Activated T-cell treated with anti-CD3 and anti-CD28 coated beads, Interleukin-2, amount 50 U/mL, for 4 hours (primary cell): ENCODE measurements around the gene HORMAD2. TPM values are rescaled to one million over a fixed set of nuclear protein-coding genes. Genes with fewer than 3 reads are reported as not detected.
"Not testable (repeated sequence)": the region's sequence is repeated elsewhere in the genome, so short reads cannot be mapped to it uniquely, and the experiment has no call there.

Experiments
- ATAC-seq, 2 donors: fragments of 200-7000 bp; cut with Tn5 transposase; one replicate each; pipeline ENCODE4 v1.10.0; 2021
- DNase-seq: peaks from one replicate; pipeline ENCODE4 v3.0.0-alpha.2; 2020
- H3K27me3 Mint-ChIP-seq: one replicate; pipeline ENCODE4 v1.8.0; 2021; ENCODE audit warnings: low read depth, mixed read lengths
- H3K36me3 Mint-ChIP-seq: one replicate; pipeline ENCODE4 v1.8.0; 2022; ENCODE audit warnings: mixed read lengths; ENCODE audit not compliant: insufficient read depth
- H3K4me1 Mint-ChIP-seq: one replicate; pipeline ENCODE4 v1.8.0; 2021; ENCODE audit warnings: low read depth, mixed read lengths
- H3K4me3 Mint-ChIP-seq: one replicate; pipeline ENCODE4 v1.8.0; 2021; ENCODE audit warnings: mild to moderate bottlenecking, moderate library complexity, mixed read lengths
- H3K9me3 Mint-ChIP-seq: one replicate; pipeline ENCODE4 v1.8.0; 2021; ENCODE audit warnings: mixed read lengths
- total RNA-seq, 3 donors: library from RNA; stranded (reverse); gene quantifications; one replicate each; pipeline ENCODE4 v1.2.1, GENCODE V29; 2021

HORMAD2 gene
- total RNA-seq, 3 donors from 2014 or later = not detected

DNA sequence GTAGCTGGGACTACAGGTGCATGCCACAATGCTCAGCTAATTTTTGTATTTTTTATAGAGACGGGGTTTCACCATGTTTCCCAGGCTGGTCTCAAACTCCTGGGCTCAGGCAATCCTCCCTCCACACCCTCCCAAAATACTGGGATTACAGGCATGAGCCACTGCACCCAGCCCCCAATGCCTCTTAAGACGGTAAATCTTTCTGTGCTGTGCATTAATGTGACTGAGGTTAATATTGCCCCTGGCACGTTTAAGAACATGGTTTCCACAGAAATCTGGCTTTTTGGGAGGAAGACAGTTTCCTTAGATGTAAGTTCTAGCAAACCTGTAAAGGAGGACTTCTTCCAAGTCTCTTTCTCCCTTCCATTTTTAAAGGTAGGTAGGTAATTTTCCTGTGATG is 6.1 kb upstream of the HORMAD2 start:
- H3K36me3 Mint-ChIP-seq = no peaks in the 10 kb centered on the region
- DNase-seq (no peak), ATAC-seq (no peak)
- peaks cover 12% of the 10 kb centered on the region for H3K4me1 Mint-ChIP-seq
- H3K4me3 Mint-ChIP-seq = no peak overlapping the region
- no peaks in the 10 kb centered on the region for H3K9me3 Mint-ChIP-seq
- H3K27me3 Mint-ChIP-seq = no peaks in the 10 kb centered on the region

DNA sequence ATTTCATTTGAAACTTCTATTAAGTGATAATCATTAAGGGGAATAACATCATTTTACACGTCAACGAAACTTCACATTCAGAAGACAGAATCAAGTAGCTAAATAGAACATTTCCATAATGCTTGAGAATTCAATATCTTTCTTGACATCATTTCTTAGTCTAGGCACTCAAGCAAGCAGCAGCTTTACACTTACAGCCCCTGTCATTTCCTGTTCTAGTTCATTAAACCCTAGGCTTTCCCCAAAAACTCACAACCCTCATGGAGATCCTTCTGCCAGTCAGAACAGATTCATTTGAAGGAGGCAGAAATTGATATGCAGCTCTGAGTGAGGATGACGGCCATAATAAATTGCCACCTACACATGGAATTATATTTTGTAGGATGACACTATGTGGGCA is 5.3 kb upstream of the HORMAD2 start:
- Mint-ChIP-seq H3K36me3 (no peaks in the 10 kb centered on the region), H3K9me3 (no peaks in the 10 kb centered on the region), H3K4me1 (peaks cover 13% of the 10 kb centered on the region)

GRCh38 chr22:30077279-30077880 is 2.9 kb upstream of the HORMAD2 start:
- no peak for ATAC-seq

More for the DNA sequence above, 5.3 kb upstream of the HORMAD2 start:
- DNase-seq (no peak), ATAC-seq (no peak)
- no peaks in the 10 kb centered on the region for H3K27me3 Mint-ChIP-seq
- no peak overlapping the region for H3K4me3 Mint-ChIP-seq

GRCh38 chr22:30078320-30079311 is 1.6 kb upstream of the HORMAD2 start:
- H3K4me1 Mint-ChIP-seq = peaks cover 13% of the 10 kb centered on the region
- peak overlapping the region; percentile 45 for H3K4me3 Mint-ChIP-seq
- no peaks in the 10 kb centered on the region for H3K27me3 Mint-ChIP-seq
- DNase-seq = no peak
- H3K9me3 Mint-ChIP-seq = peaks cover under 1% of the 10 kb centered on the region
- no peaks in the 10 kb centered on the region for H3K36me3 Mint-ChIP-seq
- ATAC-seq = peak; percentile 51 to 54

More at GRCh38 chr22:30077279-30077880, 2.9 kb upstream of the HORMAD2 start:
- Mint-ChIP-seq H3K27me3 (no peaks in the 10 kb centered on the region), H3K9me3 (no peaks in the 10 kb centered on the region), H3K4me1 (peaks cover 13% of the 10 kb centered on the region), H3K36me3 (no peaks in the 10 kb centered on the region), H3K4me3 (no peak overlapping the region)
- no peak for DNase-seq

GRCh38 chr22:30080805-30081204 is 541 bp downstream of the HORMAD2 start:
- Mint-ChIP-seq H3K27me3 (no peaks in the 10 kb centered on the region), H3K36me3 (no peaks in the 10 kb centered on the region), H3K9me3 (peaks cover 7% of the 10 kb centered on the region), H3K4me3 (no peak overlapping the region), H3K4me1 (peaks cover 14% of the 10 kb centered on the region)
- no peak for DNase-seq
- no peak for ATAC-seq

GRCh38 chr22:30086496-30086895 is 6.2 kb downstream of the HORMAD2 start:
- peaks cover 2% of the 10 kb centered on the region for H3K27me3 Mint-ChIP-seq
- H3K4me1 Mint-ChIP-seq = peaks cover 8% of the 10 kb centered on the region
- H3K4me3 Mint-ChIP-seq = no peak overlapping the region
- no peak for ATAC-seq
- H3K36me3 Mint-ChIP-seq = no peaks in the 10 kb centered on the region
- peaks cover 7% of the 10 kb centered on the region for H3K9me3 Mint-ChIP-seq
- no peak for DNase-seq

GRCh38 chr22:30087037-30087436 is 6.8 kb downstream of the HORMAD2 start:
- H3K27me3 Mint-ChIP-seq, ATAC-seq, H3K4me3 Mint-ChIP-seq, H3K36me3 Mint-ChIP-seq, H3K4me1 Mint-ChIP-seq, DNase-seq, H3K9me3 Mint-ChIP-seq: not testable (repeated sequence)

GRCh38 chr22:30087611-30088010 is 7.3 kb downstream of the HORMAD2 start:
- Mint-ChIP-seq H3K36me3 (no peaks in the 10 kb centered on the region), H3K4me1 (peaks cover 8% of the 10 kb centered on the region), H3K4me3 (no peak overlapping the region), H3K9me3 (peaks cover 7% of the 10 kb centered on the region), H3K27me3 (peaks cover 7% of the 10 kb centered on the region)
- DNase-seq (no peak), ATAC-seq (no peak)

DNA sequence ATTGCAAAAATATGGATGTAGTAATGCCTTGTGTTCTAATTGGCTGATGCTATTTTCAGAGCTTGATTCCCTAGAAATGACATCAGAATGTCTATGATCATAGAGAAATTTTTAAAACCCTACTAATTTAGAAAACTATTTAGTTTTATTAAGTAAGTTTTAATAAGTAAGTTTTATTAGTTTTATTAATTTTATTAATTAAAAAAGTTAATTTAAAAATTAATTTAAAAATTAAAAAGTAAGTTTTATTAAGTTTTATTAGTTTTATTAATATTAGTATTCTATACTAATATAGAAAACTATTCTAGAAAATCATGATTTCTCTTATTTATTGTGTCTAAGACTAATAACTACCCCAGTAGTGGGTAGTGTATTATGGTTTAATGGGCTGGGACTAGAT is 8.2 kb downstream of the HORMAD2 start:
- Mint-ChIP-seq H3K36me3 (no peaks in the 10 kb centered on the region), H3K27me3 (peaks cover 10% of the 10 kb centered on the region), H3K4me3 (no peak overlapping the region), H3K9me3 (peaks cover 7% of the 10 kb centered on the region), H3K4me1 (peaks cover 8% of the 10 kb centered on the region)
- no peak for ATAC-seq
- no peak for DNase-seq

DNA sequence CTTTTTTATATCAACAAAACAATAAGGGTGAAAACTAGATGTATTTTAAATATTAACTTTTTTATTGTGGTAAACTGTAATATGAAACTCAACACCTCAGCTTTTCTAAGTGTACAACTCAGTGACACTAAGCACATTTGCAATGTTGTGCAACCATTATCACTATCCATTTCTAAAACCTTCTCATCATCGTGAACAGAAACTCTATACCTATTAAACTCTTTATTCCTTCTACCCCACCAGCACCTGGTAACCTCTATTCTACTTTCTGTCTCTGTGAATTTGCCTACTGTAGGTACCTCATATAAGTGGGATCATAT is 9.4 kb downstream of the HORMAD2 start:
- no peaks in the 10 kb centered on the region for H3K9me3 Mint-ChIP-seq
- ATAC-seq (no peak), DNase-seq (no peak)
- H3K4me3 Mint-ChIP-seq = no peak overlapping the region
- no peaks in the 10 kb centered on the region for H3K36me3 Mint-ChIP-seq
- H3K27me3 Mint-ChIP-seq = peaks cover 10% of the 10 kb centered on the region
- H3K4me1 Mint-ChIP-seq = peaks cover 8% of the 10 kb centered on the region

GRCh38 chr22:30092686-30093085 is 12.4 kb downstream of the HORMAD2 start:
- Mint-ChIP-seq H3K4me1 (no peaks in the 10 kb centered on the region), H3K4me3 (no peak overlapping the region), H3K36me3 (no peaks in the 10 kb centered on the region), H3K27me3 (peaks cover 10% of the 10 kb centered on the region), H3K9me3 (no peaks in the 10 kb centered on the region)
- DNase-seq = no peak
- no peak for ATAC-seq

DNA sequence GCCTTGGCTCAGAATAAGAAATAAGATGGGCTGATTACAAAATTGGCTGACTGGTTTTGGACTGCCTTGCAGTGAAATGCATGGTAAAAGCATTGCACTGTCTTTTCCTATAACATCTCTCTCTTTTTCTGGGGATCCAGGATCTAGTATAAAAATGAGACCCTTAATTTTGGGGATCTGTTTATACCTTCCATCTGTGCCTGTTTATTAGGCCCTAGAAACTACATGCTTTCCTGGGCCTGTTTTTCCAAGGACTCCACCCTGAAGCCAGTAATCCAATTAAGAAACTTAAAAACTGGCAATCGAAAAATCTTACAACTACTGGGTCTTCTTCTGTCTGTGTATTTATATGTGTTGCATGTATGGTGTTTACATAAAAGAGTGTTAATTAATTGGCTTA is 14.5 kb downstream of the HORMAD2 start:
- peaks cover 10% of the 10 kb centered on the region for H3K27me3 Mint-ChIP-seq
- no peak overlapping the region for H3K4me3 Mint-ChIP-seq
- no peak for ATAC-seq
- H3K9me3 Mint-ChIP-seq = no peaks in the 10 kb centered on the region
- no peaks in the 10 kb centered on the region for H3K36me3 Mint-ChIP-seq
- H3K4me1 Mint-ChIP-seq = peaks cover 1% of the 10 kb centered on the region
- DNase-seq = no peak

DNA sequence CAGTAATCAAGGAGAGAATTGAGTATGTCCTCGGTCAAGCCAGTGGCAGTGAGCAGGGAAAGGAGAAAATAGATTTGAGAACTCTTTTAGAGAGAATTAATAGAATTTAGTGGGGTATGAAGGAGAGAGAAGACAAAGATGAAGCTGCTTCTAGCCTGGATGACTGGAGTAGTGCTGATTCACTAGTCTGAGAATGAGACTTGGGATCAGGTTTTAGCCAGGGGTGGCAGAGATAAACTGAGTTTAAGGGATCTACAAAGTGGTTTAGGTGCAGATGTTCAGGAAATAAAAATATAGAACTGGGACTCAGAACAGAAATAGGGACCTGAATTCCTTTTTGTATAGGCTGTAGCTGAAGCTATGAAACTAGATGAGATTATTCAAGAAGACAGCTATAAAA is 17.6 kb downstream of the HORMAD2 start:
- Mint-ChIP-seq H3K27me3 (peaks cover 3% of the 10 kb centered on the region), H3K4me1 (peaks cover 16% of the 10 kb centered on the region), H3K9me3 (no peaks in the 10 kb centered on the region), H3K4me3 (no peak overlapping the region), H3K36me3 (no peaks in the 10 kb centered on the region)
- DNase-seq (no peak), ATAC-seq (no peak)

DNA sequence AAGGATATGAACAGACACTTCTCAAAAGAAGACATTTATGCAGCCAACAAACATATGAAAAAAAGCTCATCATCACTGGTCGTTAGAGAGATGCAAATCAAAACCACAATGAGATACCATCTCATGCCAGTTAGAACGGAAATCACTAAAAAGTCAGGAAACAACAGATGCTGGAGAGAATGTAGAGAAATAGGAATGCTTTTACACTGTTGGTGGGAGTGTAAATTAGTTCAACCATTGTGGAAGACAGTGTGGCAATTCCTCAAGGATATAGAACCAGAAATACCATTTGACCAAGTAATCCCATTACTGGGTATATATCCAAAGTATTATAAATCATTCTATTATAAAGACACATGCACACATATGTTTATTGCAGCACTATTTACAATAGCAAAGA is 20.5 kb downstream of the HORMAD2 start:
- not testable (repeated sequence) for ATAC-seq, H3K4me3 Mint-ChIP-seq, DNase-seq, H3K9me3 Mint-ChIP-seq, H3K36me3 Mint-ChIP-seq, H3K27me3 Mint-ChIP-seq
- H3K4me1 Mint-ChIP-seq = peaks cover 28% of the 10 kb centered on the region
